HG02588 (cell line): ENCODE measurements around the gene SERPINB8.

Experiments used
- ATAC-seq: cut with Tn5 transposase; IDR thresholded peaks from one replicate; pipeline ENCODE4 v1.9.1; 2021; ENCODE audit warnings: mild to moderate bottlenecking, moderate library complexity; ENCODE audit not compliant: unreplicated experiment

SERPINB8 gene

GRCh38 chr18:64009305-64009704 is 39.4 kb downstream of the SERPINB8 start:
- ATAC-seq: no peak

GRCh38 chr18:64011513-64011912 is 41.6 kb downstream of the SERPINB8 start:
- ATAC-seq: no peak

- no peak for ATAC-seq
Measured at GRCh38 chr18:64017870-64018269, 48.0 kb downstream of the SERPINB8 start.

- no peak for ATAC-seq
Measured at GRCh38 chr18:64019922-64020756, 50.3 kb downstream of the SERPINB8 start.

- ATAC-seq: no peak
Measured at GRCh38 chr18:64026350-64026749, 56.5 kb downstream of the SERPINB8 start.

- ATAC-seq: peak; percentile 70
Measured at GRCh38 chr18:64027931-64028695, 58.2 kb downstream of the SERPINB8 start.

GRCh38 chr18:64029096-64029495 is 59.2 kb downstream of the SERPINB8 start:
- ATAC-seq: no peak

- no peak for ATAC-seq
Measured at GRCh38 chr18:64031411-64031810, 61.5 kb downstream of the SERPINB8 start.

- ATAC-seq: no peak
Measured at GRCh38 chr18:64032312-64032711, 62.4 kb downstream of the SERPINB8 start.

- ATAC-seq: peak; percentile 70
Measured at GRCh38 chr18:64037812-64038414, 68.0 kb downstream of the SERPINB8 start.
